ENCODE results near the gene EDC4. TPM values are rescaled to one million over a fixed set of nuclear protein-coding genes. Genes with fewer than 3 reads are reported as not detected.

The EDC4 gene
- polyA plus RNA-seq, 2 of the 4 experiments (the other 2 are of a cell fraction), result 21.0 to 54.9 TPM

GRCh38 chr16:67927131-67927941 lies 54.5 kb downstream of the EDC4 start:
- H3K4me1 ChIP-seq, result no peaks in the 10 kb centered on the region
- CTCF ChIA-PET, result interaction anchor here (0.7 to 22.2 kb wide), 19 partner anchors 7 to 406 kb away, joined by 3 to 370 read pairs (median 9); partner anchors contain the start of genes EDC4 and NRN1L
- DNase-seq (ENCODE audit: low read depth in 1 of 2, low spot score in 1 of 2) (no peak), ATAC-seq (peak in 1 of 2 experiments; percentile 5; a peak in 1 of 6 replicates), FAIRE-seq (no peak)
- WGBS (ENCODE audit: missing lambda C conversion rate), result 91% methylated on average over 22 of the region's 22 CpGs
- TF ChIP-seq KDM5A (IDR thresholded peaks at IDR 0.05), result no peak
- no peak for TF ChIP-seq BCL3 (IDR thresholded peaks at IDR 0.05)
- TF ChIP-seq CHD4 (IDR thresholded peaks at IDR 0.05; ENCODE audit: borderline replicate concordance), result no peak
- no peak for TF ChIP-seq GATA3 (IDR thresholded peaks at IDR 0.05; ENCODE audit: borderline replicate concordance)
- TF ChIP-seq RAD21 (conservative IDR thresholded peaks at IDR 0.05 in 1 of 2, IDR thresholded peaks at IDR 0.05 in 1 of 2), result no peak
- H3K27ac ChIP-seq, result no peak overlapping the region
- H3K9me3 ChIP-seq, result no peaks in the 10 kb centered on the region
- no peak overlapping the region for H3K4me3 ChIP-seq
- POLR2A ChIA-PET, result no interaction called here
- no peak overlapping the region for H3K4me2 ChIP-seq

GRCh38 chr16:67928147-67928546 lies 55.3 kb downstream of the EDC4 start:
- 50% methylated on average over 7 of the region's 7 CpGs for WGBS (ENCODE audit: missing lambda C conversion rate)
- no peak overlapping the region for H3K4me3 ChIP-seq
- H3K9me3 ChIP-seq, result no peaks in the 10 kb centered on the region
- no peak overlapping the region for H3K27ac ChIP-seq
- ATAC-seq (peak in 1 of 2 experiments; percentile 9; a peak in 3 of 6 replicates), FAIRE-seq (no peak), DNase-seq (ENCODE audit: low read depth in 1 of 2, low spot score in 1 of 2) (no peak)
- CTCF ChIA-PET, result interaction anchor here (0.6 to 22.2 kb wide), 31 partner anchors 9 to 437 kb away, joined by 3 to 370 read pairs (median 6); partner anchors contain the start of genes EDC4, NRN1L, PSKH1 and PSMB10
- no peak overlapping the region for H3K4me2 ChIP-seq
- no peaks in the 10 kb centered on the region for H3K4me1 ChIP-seq
- POLR2A ChIA-PET, result no interaction called here
- no peak for TF ChIP-seq MAFK (IDR thresholded peaks at IDR 0.05; ENCODE audit: partially characterized antibody)
- no peak; the same call in 1 of the 2 replicates for TF ChIP-seq POLR2AphosphoS2 (conservative IDR thresholded peaks at IDR 0.05; ENCODE audit: low read length)
- TF ChIP-seq CEBPB (IDR thresholded peaks at IDR 0.05), result no peak
- no peak for TF ChIP-seq MAZ (IDR thresholded peaks at IDR 0.05; ENCODE audit: borderline replicate concordance, low read depth, low read length)
- TF ChIP-seq HOXB13 (CRISPR knock-in tag; IDR thresholded peaks at IDR 0.05; ENCODE audit: low read depth), result no peak
- no peak for TF ChIP-seq RFX5 (IDR thresholded peaks at IDR 0.05)
- no peak for TF ChIP-seq HOXA7 (CRISPR knock-in tag; IDR thresholded peaks at IDR 0.05)
- no peak for TF ChIP-seq HEYL (CRISPR knock-in tag; IDR thresholded peaks at IDR 0.05)

- ChIA-PET POLR2A (no interaction called here), CTCF (interaction anchor here (0.6 to 22.2 kb wide), 37 partner anchors 8 to 438 kb away, joined by 3 to 370 read pairs (median 5); partner anchors contain the start of genes EDC4, LCAT, NRN1L and PSKH1)
- ATAC-seq (peak; percentile 70 to 88), FAIRE-seq (no peak), DNase-seq (ENCODE audit: low read depth in 1 of 2, low spot score in 1 of 2) (peak; percentile 66 to 91)
- H3K4me1 ChIP-seq, result no peaks in the 10 kb centered on the region
- no peak overlapping the region for H3K4me3 ChIP-seq
- no peaks in the 10 kb centered on the region for H3K9me3 ChIP-seq
- WGBS (ENCODE audit: missing lambda C conversion rate), result 36% methylated on average over 16 of the region's 16 CpGs
- no peak overlapping the region for H3K27ac ChIP-seq
- H3K4me2 ChIP-seq, result no peak overlapping the region
- TF ChIP-seq EHMT2 (IDR thresholded peaks at IDR 0.05; ENCODE audit: low read depth), result no peak
- TF ChIP-seq CTCF (IDR thresholded peaks at IDR 0.05), result peak; percentile 87
- no peak for TF ChIP-seq CHD4 (IDR thresholded peaks at IDR 0.05; ENCODE audit: borderline replicate concordance)
- TF ChIP-seq HEYL (CRISPR knock-in tag; IDR thresholded peaks at IDR 0.05), result no peak
- no peak for TF ChIP-seq RCOR1 (IDR thresholded peaks at IDR 0.05; ENCODE audit: low read depth, low read length)
- TF ChIP-seq HMGXB4 (CRISPR knock-in tag; IDR thresholded peaks at IDR 0.05; ENCODE audit: borderline replicate concordance), result no peak
- peak; percentile 80 to 90 for TF ChIP-seq RAD21 (conservative IDR thresholded peaks at IDR 0.05 in 1 of 2, IDR thresholded peaks at IDR 0.05 in 1 of 2)
- TF ChIP-seq REST (IDR thresholded peaks at IDR 0.05), result no peak
- no peak for TF ChIP-seq E2F6 (IDR thresholded peaks at IDR 0.05; ENCODE audit: borderline replicate concordance, low read depth)
Observed at GRCh38 chr16:67928561-67929364, 55.9 kb downstream of the EDC4 start.

Data from A549 (cell line).